Lung (tissue), 12 donors: Measurements from ENCODE around the gene ELK1. TPM values are rescaled to one million over a fixed set of nuclear protein-coding genes. Genes with fewer than 3 reads are reported as not detected.

ENCODE experiments used
- ATAC-seq: fragments of 200-7000 bp; cut with Tn5 transposase; one replicate; pipeline ENCODE4 v1.9.1; 2020; ENCODE audit warnings: moderate number of reproducible peaks; ENCODE audit not compliant: insufficient read depth, low FRiP score
- DNase-seq, 3 donors: peaks; one replicate each; pipeline ENCODE4 v3.0.0-alpha.2; 2013 to 2017
- H3K27ac ChIP-seq, 2 donors: one replicate each; pipeline ENCODE4 v1.5.1; 2013; ENCODE audit warnings: mild to moderate bottlenecking in 2 of 2, moderate library complexity in 2 of 2, control low read depth in 1 of 2, inconsistent platforms in 1 of 2, low read depth in 1 of 2, low read length in 1 of 2
- H3K27me3 ChIP-seq, 3 donors: one replicate each; pipeline ENCODE4 v1.5.1; 2013; ENCODE audit warnings: low read length in 2 of 3; ENCODE audit not compliant: control insufficient read depth in 3 of 3, insufficient read depth in 3 of 3
- H3K36me3 ChIP-seq, 4 donors: one replicate each; pipeline ENCODE4 v1.5.1; 2013; ENCODE audit warnings: low read length in 4 of 4, mild to moderate bottlenecking in 1 of 4, moderate library complexity in 1 of 4; ENCODE audit not compliant: control insufficient read depth in 4 of 4, insufficient read depth in 4 of 4
- H3K4me1 ChIP-seq, 5 donors: one replicate each; pipeline ENCODE4 v1.5.1; 2013; ENCODE audit warnings: low read length in 5 of 5, mild to moderate bottlenecking in 2 of 5, moderate library complexity in 1 of 5; ENCODE audit not compliant: control insufficient read depth in 5 of 5, insufficient read depth in 5 of 5
- H3K4me3 ChIP-seq: one replicate; pipeline ENCODE4 v1.5.1; 2013; ENCODE audit warnings: mild to moderate bottlenecking, control low read depth, moderate library complexity
- H3K9ac ChIP-seq, 2 donors: one replicate each; pipeline ENCODE4 v1.5.1; 2013; ENCODE audit warnings: low read length in 2 of 2, control low read depth in 1 of 2; ENCODE audit not compliant: insufficient read depth in 1 of 2
- H3K9me3 ChIP-seq, 4 donors: one replicate each; pipeline ENCODE4 v1.5.1; 2013; ENCODE audit warnings: low read length in 3 of 4, mild to moderate bottlenecking in 1 of 4, moderate library complexity in 1 of 4; ENCODE audit not compliant: control insufficient read depth in 4 of 4, insufficient read depth in 3 of 4
- CTCF ChIP-seq: IDR thresholded peaks from 2 replicates; pipeline ENCODE4 v1.5.1; 2012; ENCODE audit warnings: mild to moderate bottlenecking; ENCODE audit errors: control extremely low read depth, extremely low read depth
- WGBS, 2 donors: extraction: QIAGEN DNeasy Blood & Tissue Kit; methylation state at CpG; one replicate each; pipeline ENCODE4 v1.1.7; 2013; 5-methylcytosine and 5-hydroxymethylcytosine counted together
- polyA plus RNA-seq, 2 donors: library from polyadenylated mRNA; stranded (reverse); fragments of 200-250 nt; gene quantifications; one replicate each; pipeline ENCODE4 v1.2.1, GENCODE V29; 2013
- total RNA-seq, 2 donors: library from RNA; depleted of rRNA in 1 of 2; stranded (reverse); fragments of >200 nt in 1 of 2; gene quantifications; one replicate each; pipeline ENCODE4 v1.2.1, GENCODE V29; 2014 to 2021
- donor health status: control.
- donor health status: control.
- donor health status: Bipolar disorder and iron deficiency.
- donor health status: healthy.
- donor health status: DM: yes; HTN: yes; CAD: no.

Gene ELK1
- total and polyA plus RNA-seq, 4 donors = 9.8 to 37.6 (median 26.2) TPM

GRCh38 chrX:47637546-47638195 lies 12.7 kb downstream of the ELK1 start:
- 13 to 63% methylated on average over 24 to 31 of the region's 31 CpGs for WGBS, 2 donors
- Histone ChIP-seq H3K4me3 (no peak overlapping the region), H3K27ac (no peak overlapping the region), H3K9ac (no peak overlapping the region), H3K4me1 (no peaks in the 10 kb centered on the region), H3K9me3 (peaks cover 0 to 10% (median 0%) of the 10 kb centered on the region in 4 donors), H3K27me3 (no peaks in the 10 kb centered on the region), H3K36me3 (peaks cover 5 to 19% (median 10%) of the 10 kb centered on the region in 4 donors)
- DNase-seq = peak; percentile 36 to 59 (median 47)
- TF ChIP-seq CTCF = no peak
- ATAC-seq = peak; percentile 90

GRCh38 chrX:47634871-47635575 lies 15.3 kb downstream of the ELK1 start:
- ATAC-seq (no peak), DNase-seq (no peak)
- Histone ChIP-seq H3K4me1 (no peaks in the 10 kb centered on the region), H3K9ac (no peak overlapping the region), H3K27ac (no peak overlapping the region), H3K9me3 (peaks cover 0 to 4% (median 0%) of the 10 kb centered on the region in 4 donors), H3K27me3 (no peaks in the 10 kb centered on the region), H3K36me3 (peaks cover 0 to 16% (median 3%) of the 10 kb centered on the region in 4 donors), H3K4me3 (no peak overlapping the region)
- no peak for TF ChIP-seq CTCF
- 82 to 88% methylated on average over 16 of the region's 16 CpGs for WGBS, 2 donors

GRCh38 chrX:47633689-47634590 lies 16.4 kb downstream of the ELK1 start:
- no peaks in the 10 kb centered on the region for H3K27me3 ChIP-seq
- H3K27ac ChIP-seq = no peak overlapping the region
- TF ChIP-seq CTCF = no peak
- peaks cover 0 to 7% (median 2%) of the 10 kb centered on the region in 4 donors for H3K36me3 ChIP-seq
- peaks cover 0 to 2% (median 0%) of the 10 kb centered on the region in 4 donors for H3K9me3 ChIP-seq
- ATAC-seq = no peak
- H3K9ac ChIP-seq = no peak overlapping the region
- no peaks in the 10 kb centered on the region for H3K4me1 ChIP-seq
- 64 to 67% methylated on average over 14 of the region's 14 CpGs for WGBS, 2 donors
- H3K4me3 ChIP-seq = no peak overlapping the region
- DNase-seq = no peak
